ENCODE results near the gene PSME3IP1.

Gene PSME3IP1

GRCh38 chr16:57226701-57227621 lies 41.1 kb upstream of the PSME3IP1 start:
- H3K9me3 ChIP-seq (ENCODE audit: low read depth, low read length): no peaks in the 10 kb centered on the region
- no peak for DNase-seq (ENCODE audit: low read depth, low spot score)
- H3K36me3 ChIP-seq (ENCODE audit: insufficient read depth, low read length): peaks cover 19% of the 10 kb centered on the region; the same call in 1 of the 2 replicates
- H3K4me3 ChIP-seq: no peak overlapping the region
- H3K9ac ChIP-seq (ENCODE audit: insufficient read length): no peak overlapping the region
- no peak for TF ChIP-seq POLR2AphosphoS5 (IDR thresholded peaks at IDR 0.05; ENCODE audit: borderline replicate concordance, low read depth, low read length)
- no peak for TF ChIP-seq EZH2 (IDR thresholded peaks at IDR 0.05)
- H3K27ac ChIP-seq: no peak overlapping the region

GRCh38 chr16:57225978-57226377 lies 40.1 kb upstream of the PSME3IP1 start:
- no peak for TF ChIP-seq EZH2 (IDR thresholded peaks at IDR 0.05)
- no peak for TF ChIP-seq FOXP2 (optimal IDR thresholded peaks at IDR 0.05; ENCODE audit: control extremely low read depth, extremely low read length, insufficient read depth)
- no peak for TF ChIP-seq POLR2AphosphoS5 (IDR thresholded peaks at IDR 0.05; ENCODE audit: borderline replicate concordance, low read depth, low read length)
- H3K27ac ChIP-seq: no peak overlapping the region
- H3K4me3 ChIP-seq: no peak overlapping the region
- DNase-seq (ENCODE audit: low read depth, low spot score): no peak
- no peak overlapping the region for H3K9ac ChIP-seq (ENCODE audit: insufficient read length)
- H3K36me3 ChIP-seq (ENCODE audit: insufficient read depth, low read length): peaks cover 26% of the 10 kb centered on the region; the same call in 1 of the 2 replicates
- no peaks in the 10 kb centered on the region for H3K9me3 ChIP-seq (ENCODE audit: low read depth, low read length)

- Histone ChIP-seq H3K36me3 (ENCODE audit: insufficient read depth, low read length) (peaks cover 29% of the 10 kb centered on the region; the same call in 1 of the 2 replicates), H3K9ac (ENCODE audit: insufficient read length) (no peak overlapping the region), H3K4me3 (no peak overlapping the region), H3K27ac (no peak overlapping the region), H3K9me3 (ENCODE audit: low read depth, low read length) (no peaks in the 10 kb centered on the region)
- DNase-seq (ENCODE audit: low read depth, low spot score): no peak
- TF ChIP-seq FOXP2 (optimal IDR thresholded peaks at IDR 0.05; ENCODE audit: control extremely low read depth, extremely low read length, insufficient read depth) (no peak), POLR2AphosphoS5 (IDR thresholded peaks at IDR 0.05; ENCODE audit: borderline replicate concordance, low read depth, low read length) (no peak), EZH2 (IDR thresholded peaks at IDR 0.05) (no peak)
Observed at GRCh38 chr16:57224651-57225335, 39.0 kb upstream of the PSME3IP1 start.

GRCh38 chr16:57223057-57223456 lies 37.2 kb upstream of the PSME3IP1 start:
- no peak overlapping the region for H3K4me3 ChIP-seq
- TF ChIP-seq POLR2AphosphoS5 (IDR thresholded peaks at IDR 0.05; ENCODE audit: borderline replicate concordance, low read depth, low read length) (no peak), FOXP2 (optimal IDR thresholded peaks at IDR 0.05; ENCODE audit: control extremely low read depth, extremely low read length, insufficient read depth) (no peak), EZH2 (IDR thresholded peaks at IDR 0.05) (no peak)
- H3K9ac ChIP-seq (ENCODE audit: insufficient read length): no peak overlapping the region
- no peak overlapping the region for H3K27ac ChIP-seq
- no peak for DNase-seq (ENCODE audit: low read depth, low spot score)
- peaks cover 36% of the 10 kb centered on the region; the same call in 1 of the 2 replicates for H3K36me3 ChIP-seq (ENCODE audit: insufficient read depth, low read length)
- no peaks in the 10 kb centered on the region for H3K9me3 ChIP-seq (ENCODE audit: low read depth, low read length)

GRCh38 chr16:57216968-57217367 lies 31.1 kb upstream of the PSME3IP1 start:
- Histone ChIP-seq H3K9ac (ENCODE audit: insufficient read length) (no peak overlapping the region), H3K36me3 (ENCODE audit: insufficient read depth, low read length) (peaks cover 74% of the 10 kb centered on the region), H3K4me3 (no peak overlapping the region), H3K9me3 (ENCODE audit: low read depth, low read length) (no peaks in the 10 kb centered on the region), H3K27ac (no peak overlapping the region)
- no peak for DNase-seq (ENCODE audit: low read depth, low spot score)
- TF ChIP-seq POLR2AphosphoS5 (IDR thresholded peaks at IDR 0.05; ENCODE audit: borderline replicate concordance, low read depth, low read length) (no peak), FOXP2 (optimal IDR thresholded peaks at IDR 0.05; ENCODE audit: control extremely low read depth, extremely low read length, insufficient read depth) (no peak), EZH2 (IDR thresholded peaks at IDR 0.05) (no peak)

- H3K9ac ChIP-seq (ENCODE audit: insufficient read length): no peak overlapping the region
- TF ChIP-seq POLR2AphosphoS5 (IDR thresholded peaks at IDR 0.05; ENCODE audit: borderline replicate concordance, low read depth, low read length) (no peak), EZH2 (IDR thresholded peaks at IDR 0.05) (no peak), FOXP2 (optimal IDR thresholded peaks at IDR 0.05; ENCODE audit: control extremely low read depth, extremely low read length, insufficient read depth) (no peak)
- H3K9me3 ChIP-seq (ENCODE audit: low read depth, low read length): no peaks in the 10 kb centered on the region
- DNase-seq (ENCODE audit: low read depth, low spot score): no peak
- H3K36me3 ChIP-seq (ENCODE audit: insufficient read depth, low read length): peaks cover 50% of the 10 kb centered on the region
- no peak overlapping the region for H3K4me3 ChIP-seq
- H3K27ac ChIP-seq: no peak overlapping the region
Observed at GRCh38 chr16:57213462-57213861, 27.6 kb upstream of the PSME3IP1 start.

GRCh38 chr16:57209780-57210179 lies 23.9 kb upstream of the PSME3IP1 start:
- no peak overlapping the region for H3K9ac ChIP-seq (ENCODE audit: insufficient read length)
- no peak for DNase-seq (ENCODE audit: low read depth, low spot score)
- peaks cover 24% of the 10 kb centered on the region; the same call in 1 of the 2 replicates for H3K36me3 ChIP-seq (ENCODE audit: insufficient read depth, low read length)
- no peak overlapping the region for H3K27ac ChIP-seq
- no peaks in the 10 kb centered on the region for H3K9me3 ChIP-seq (ENCODE audit: low read depth, low read length)
- H3K4me3 ChIP-seq: no peak overlapping the region
- no peak for TF ChIP-seq EZH2 (IDR thresholded peaks at IDR 0.05)
- TF ChIP-seq FOXP2 (optimal IDR thresholded peaks at IDR 0.05; ENCODE audit: control extremely low read depth, extremely low read length, insufficient read depth): no peak
- TF ChIP-seq POLR2AphosphoS5 (IDR thresholded peaks at IDR 0.05; ENCODE audit: borderline replicate concordance, low read depth, low read length): no peak

- Histone ChIP-seq H3K9ac (ENCODE audit: insufficient read length) (no peak overlapping the region), H3K27ac (no peak overlapping the region), H3K9me3 (ENCODE audit: low read depth, low read length) (no peaks in the 10 kb centered on the region), H3K4me3 (no peak overlapping the region), H3K36me3 (ENCODE audit: insufficient read depth, low read length) (peaks cover 19% of the 10 kb centered on the region; the same call in 1 of the 2 replicates)
- DNase-seq (ENCODE audit: low read depth, low spot score): no peak
- TF ChIP-seq POLR2AphosphoS5 (IDR thresholded peaks at IDR 0.05; ENCODE audit: borderline replicate concordance, low read depth, low read length): no peak
- no peak for TF ChIP-seq EZH2 (IDR thresholded peaks at IDR 0.05)
- no peak for TF ChIP-seq FOXP2 (optimal IDR thresholded peaks at IDR 0.05; ENCODE audit: control extremely low read depth, extremely low read length, insufficient read depth)
Observed at GRCh38 chr16:57208926-57209325, 23.1 kb upstream of the PSME3IP1 start.

All from SK-N-MC (cell line).